Karpas-422 (cell line): ENCODE results near the gene OR8G1. TPM values are rescaled to one million over a fixed set of nuclear protein-coding genes. Genes with fewer than 3 reads are reported as not detected.

ENCODE experiments used
- DNase-seq: peaks from one replicate; pipeline ENCODE4 v3.0.0-alpha.2; 2015
- H2AFZ ChIP-seq: fragments of 200-600 bp; sonication (generic); 2 replicates; pipeline ENCODE4 v1.6.1; 2014; ENCODE audit warnings: antibody characterized with exemption, low read length, mixed read lengths
- H3K27ac ChIP-seq: fragments of 200-600 bp; sonication (generic); 2 replicates; pipeline ENCODE4 v1.5.1; 2014; ENCODE audit warnings: mild to moderate bottlenecking, low read length, moderate library complexity
- H3K27me3 ChIP-seq: fragments of 200-600 bp; sonication (generic); 2 replicates; pipeline ENCODE4 v1.6.1; 2014; ENCODE audit warnings: low read length, mixed read lengths
- H3K36me3 ChIP-seq: fragments of 200-600 bp; sonication (generic); 2 replicates; pipeline ENCODE4 v1.6.1; 2014; ENCODE audit warnings: low read length, mixed read lengths; ENCODE audit not compliant: insufficient read depth
- H3K4me1 ChIP-seq: fragments of 200-600 bp; sonication (generic); 2 replicates; pipeline ENCODE4 v1.6.1; 2014; ENCODE audit warnings: mild to moderate bottlenecking, low read length, mixed read lengths
- H3K4me2 ChIP-seq: fragments of 200-600 bp; sonication (generic); 2 replicates; pipeline ENCODE4 v1.6.1; 2014; ENCODE audit warnings: low read length, low read depth, mild to moderate bottlenecking; ENCODE audit not compliant: poor library complexity, severe bottlenecking
- H3K4me3 ChIP-seq: fragments of 200-600 bp; sonication (generic); 2 replicates; pipeline ENCODE4 v1.5.1; 2014; ENCODE audit warnings: mild to moderate bottlenecking, antibody characterized with exemption, low read length, mixed read lengths
- H3K79me2 ChIP-seq: fragments of 200-600 bp; sonication (generic); 2 replicates; pipeline ENCODE4 v1.6.1; 2014; ENCODE audit warnings: mild to moderate bottlenecking, low read length, mixed read lengths
- H3K9ac ChIP-seq: fragments of 200-600 bp; sonication (generic); 2 replicates; pipeline ENCODE4 v1.6.0; 2014; ENCODE audit warnings: low read length
- H3K9me2 ChIP-seq: fragments of 200-600 bp; sonication (generic), shearing (Covaris generic); replicated peaks from 2 replicates; pipeline ENCODE4 v1.6.0; 2014; ENCODE audit warnings: mild to moderate bottlenecking, low read length, moderate library complexity; ENCODE audit not compliant: insufficient read depth
- H3K9me3 ChIP-seq: fragments of 300-700, 200-600 bp; sonication (generic); 2 replicates; pipeline ENCODE4 v1.6.1; 2014; ENCODE audit warnings: low read length, mixed read lengths
- H4K20me1 ChIP-seq: fragments of 200-600 bp; sonication (generic); 2 replicates; pipeline ENCODE4 v1.6.1; 2014; ENCODE audit warnings: mild to moderate bottlenecking, antibody characterized with exemption, low read length, low read depth; ENCODE audit not compliant: insufficient read depth
- total RNA-seq: library from RNA; depleted of rRNA; stranded (reverse); fragments of >200 nt; shearing (Covaris generic); gene quantifications from 2 replicates; pipeline ENCODE4 v1.2.3, GENCODE V29; 2014; ENCODE audit warnings: low replicate concordance

Gene OR8G1
- total RNA-seq, 1 experiment from 2014 or later = not detected

GRCh38 chr11:124200671-124201070 is 40.2 kb upstream of the OR8G1 start:
- H3K4me2 ChIP-seq = no peak overlapping the region
- no peaks in the 10 kb centered on the region for H3K9me3 ChIP-seq
- H4K20me1 ChIP-seq = no peaks in the 10 kb centered on the region
- no peak overlapping the region for H3K4me3 ChIP-seq
- no peak overlapping the region for H2AFZ ChIP-seq
- H3K79me2 ChIP-seq = no peaks in the 10 kb centered on the region
- DNase-seq = no peak
- H3K27ac ChIP-seq = no peak overlapping the region
- H3K9ac ChIP-seq = no peak overlapping the region
- H3K36me3 ChIP-seq = no peaks in the 10 kb centered on the region
- H3K27me3 ChIP-seq = no peaks in the 10 kb centered on the region
- H3K9me2 ChIP-seq = no peaks in the 10 kb centered on the region
- no peaks in the 10 kb centered on the region for H3K4me1 ChIP-seq

- Histone ChIP-seq H3K27ac (no peak overlapping the region), H3K9me3 (no peaks in the 10 kb centered on the region), H3K9me2 (no peaks in the 10 kb centered on the region), H3K4me3 (no peak overlapping the region), H3K36me3 (no peaks in the 10 kb centered on the region), H3K4me2 (no peak overlapping the region), H3K79me2 (no peaks in the 10 kb centered on the region), H3K4me1 (no peaks in the 10 kb centered on the region), H4K20me1 (no peaks in the 10 kb centered on the region), H3K9ac (no peak overlapping the region), H3K27me3 (no peaks in the 10 kb centered on the region), H2AFZ (no peak overlapping the region)
- DNase-seq = no peak
These were observed 37.9 kb upstream of the OR8G1 start for GRCh38 chr11:124202951-124203350.

DNA sequence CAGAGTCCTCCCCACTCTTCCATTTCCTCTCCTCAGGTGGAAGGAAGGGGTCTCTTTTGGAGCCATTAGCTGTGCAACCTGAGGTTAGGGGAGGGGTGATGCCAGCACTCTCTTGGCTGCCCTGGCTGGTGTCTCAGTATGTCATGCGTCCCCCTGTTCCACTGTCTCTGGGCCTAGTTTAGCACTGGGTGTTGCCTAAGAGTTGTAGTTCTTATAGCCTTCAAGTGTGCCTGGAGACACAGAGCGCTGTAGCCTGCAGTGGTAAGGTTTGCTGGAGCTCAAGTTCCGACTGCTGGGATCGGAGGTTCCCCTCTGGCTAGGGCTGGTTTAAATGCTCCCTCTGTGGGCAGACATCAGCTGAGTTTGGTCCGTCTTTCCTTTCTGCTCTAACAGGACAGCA is 36.9 kb upstream of the OR8G1 start:
- Histone ChIP-seq H2AFZ (no peak overlapping the region), H3K79me2 (no peaks in the 10 kb centered on the region), H3K36me3 (no peaks in the 10 kb centered on the region), H3K4me3 (no peak overlapping the region), H3K9me2 (no peaks in the 10 kb centered on the region), H3K4me2 (no peak overlapping the region), H3K4me1 (no peaks in the 10 kb centered on the region), H3K27me3 (no peaks in the 10 kb centered on the region), H3K9ac (no peak overlapping the region), H3K9me3 (no peaks in the 10 kb centered on the region), H4K20me1 (no peaks in the 10 kb centered on the region), H3K27ac (no peak overlapping the region)
- DNase-seq = no peak

DNA sequence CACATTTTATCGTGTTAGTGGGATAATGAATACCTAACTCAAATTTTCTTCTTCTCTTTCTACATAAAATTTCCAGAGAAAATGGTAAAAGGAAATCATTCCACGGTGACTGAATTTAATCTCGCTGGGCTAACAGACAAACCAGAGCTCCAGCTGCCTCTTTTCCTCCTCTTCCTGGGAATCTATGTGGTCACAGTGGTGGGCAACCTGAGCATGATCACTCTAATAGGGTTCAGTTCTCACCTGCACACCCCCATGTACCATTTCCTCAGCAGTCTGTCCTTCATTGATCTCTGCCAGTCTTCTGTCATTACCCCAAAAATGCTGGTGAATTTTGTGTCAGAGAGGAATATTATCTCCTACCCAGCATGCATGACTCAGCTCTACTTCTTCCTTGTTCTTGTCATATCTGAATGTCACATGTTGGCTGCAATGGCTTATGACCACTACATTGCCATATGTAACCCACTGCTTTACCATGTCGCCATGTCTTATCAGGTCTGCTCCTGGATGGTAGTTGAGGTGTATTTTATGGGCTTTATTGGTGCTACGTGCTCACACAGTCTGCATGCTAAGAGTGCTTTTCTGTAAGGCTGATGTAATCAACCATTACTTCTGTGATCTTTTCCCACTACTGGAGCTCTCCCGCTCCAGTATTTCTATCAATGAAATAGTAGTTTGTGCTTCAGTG is 33.6 kb upstream of the OR8G1 start:
- Histone ChIP-seq H3K9me3 (no peaks in the 10 kb centered on the region), H4K20me1 (no peaks in the 10 kb centered on the region), H3K4me1 (no peaks in the 10 kb centered on the region), H3K36me3 (no peaks in the 10 kb centered on the region), H3K27ac (no peak overlapping the region), H3K79me2 (no peaks in the 10 kb centered on the region), H3K4me2 (no peak overlapping the region), H3K9ac (no peak overlapping the region), H3K9me2 (no peaks in the 10 kb centered on the region), H3K4me3 (no peak overlapping the region), H3K27me3 (no peaks in the 10 kb centered on the region), H2AFZ (no peak overlapping the region)
- DNase-seq = no peak

DNA sequence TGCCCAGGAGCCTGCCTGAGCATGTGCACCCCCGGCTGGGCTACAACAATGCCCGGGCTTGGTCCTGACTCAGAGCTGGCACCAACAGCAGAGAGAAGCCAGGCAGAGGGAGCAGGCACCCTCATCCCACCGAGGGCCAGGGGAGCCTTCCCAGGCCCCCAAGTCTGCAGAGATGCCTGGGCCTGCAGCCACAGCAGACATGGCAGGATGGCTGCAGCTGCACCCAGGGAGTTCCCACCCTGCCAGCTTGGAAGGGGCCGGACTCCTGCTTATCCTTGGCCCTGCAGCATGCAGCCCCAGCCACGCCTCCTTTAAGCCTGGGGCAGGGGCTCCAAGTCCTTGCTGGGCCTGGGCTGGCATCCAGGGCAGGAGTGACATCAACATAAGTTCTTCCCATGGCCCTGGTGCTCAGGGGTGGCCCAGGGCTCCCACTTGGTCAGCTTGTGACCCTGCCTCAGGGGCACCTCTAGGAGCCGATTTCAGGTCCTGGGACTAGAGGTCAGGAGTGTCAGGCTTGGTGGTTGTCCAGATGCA is 31.0 kb upstream of the OR8G1 start:
- no peak overlapping the region for H3K4me2 ChIP-seq
- no peaks in the 10 kb centered on the region for H3K27me3 ChIP-seq
- no peaks in the 10 kb centered on the region for H4K20me1 ChIP-seq
- H3K4me1 ChIP-seq = no peaks in the 10 kb centered on the region
- H3K36me3 ChIP-seq = no peaks in the 10 kb centered on the region
- no peaks in the 10 kb centered on the region for H3K9me3 ChIP-seq
- no peak overlapping the region for H3K4me3 ChIP-seq
- no peak overlapping the region for H3K27ac ChIP-seq
- H3K9me2 ChIP-seq = no peaks in the 10 kb centered on the region
- no peaks in the 10 kb centered on the region for H3K79me2 ChIP-seq
- H2AFZ ChIP-seq = no peak overlapping the region
- DNase-seq = no peak
- no peak overlapping the region for H3K9ac ChIP-seq

GRCh38 chr11:124210421-124210820 is 30.5 kb upstream of the OR8G1 start:
- H3K4me3 ChIP-seq = no peak overlapping the region
- no peaks in the 10 kb centered on the region for H3K79me2 ChIP-seq
- no peak overlapping the region for H3K4me2 ChIP-seq
- H3K9ac ChIP-seq = no peak overlapping the region
- no peaks in the 10 kb centered on the region for H4K20me1 ChIP-seq
- H3K27me3 ChIP-seq = no peaks in the 10 kb centered on the region
- no peak overlapping the region for H2AFZ ChIP-seq
- H3K9me3 ChIP-seq = no peaks in the 10 kb centered on the region
- no peak for DNase-seq
- no peaks in the 10 kb centered on the region for H3K36me3 ChIP-seq
- no peak overlapping the region for H3K27ac ChIP-seq
- no peaks in the 10 kb centered on the region for H3K4me1 ChIP-seq
- H3K9me2 ChIP-seq = no peaks in the 10 kb centered on the region

GRCh38 chr11:124211321-124211720 is 29.6 kb upstream of the OR8G1 start:
- H3K9ac ChIP-seq = no peak overlapping the region

DNA sequence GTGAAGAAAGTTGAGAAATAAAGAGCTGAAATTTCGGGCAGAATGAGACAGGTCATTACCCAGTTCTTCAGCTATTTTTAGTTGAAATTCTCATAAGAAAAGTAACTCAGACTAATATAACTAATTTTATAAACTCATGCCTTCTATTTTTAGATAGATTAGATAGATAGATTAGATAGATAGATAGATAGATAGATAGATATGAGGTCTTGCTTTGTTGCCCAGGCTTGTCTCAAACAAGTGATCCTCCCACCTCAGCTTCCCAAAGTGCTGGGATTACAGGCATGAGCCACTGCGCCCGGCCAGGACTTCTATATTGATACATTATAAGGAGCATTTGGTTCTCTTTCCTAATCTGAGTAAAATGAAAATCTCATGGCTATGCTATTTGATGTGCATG is 26.9 kb upstream of the OR8G1 start:
- no peak for DNase-seq
- Histone ChIP-seq H3K9ac (no peak overlapping the region), H3K79me2 (no peaks in the 10 kb centered on the region), H3K4me1 (no peaks in the 10 kb centered on the region), H3K9me2 (no peaks in the 10 kb centered on the region), H3K9me3 (no peaks in the 10 kb centered on the region), H2AFZ (no peak overlapping the region), H3K27me3 (no peaks in the 10 kb centered on the region), H3K4me3 (no peak overlapping the region), H3K36me3 (no peaks in the 10 kb centered on the region), H4K20me1 (no peaks in the 10 kb centered on the region), H3K4me2 (no peak overlapping the region), H3K27ac (no peak overlapping the region)

More at GRCh38 chr11:124211321-124211720, 29.6 kb upstream of the OR8G1 start:
- Histone ChIP-seq H3K9me2 (no peaks in the 10 kb centered on the region), H3K36me3 (no peaks in the 10 kb centered on the region), H3K4me1 (no peaks in the 10 kb centered on the region), H3K27me3 (no peaks in the 10 kb centered on the region), H3K27ac (no peak overlapping the region), H3K4me3 (no peak overlapping the region), H2AFZ (no peak overlapping the region), H3K79me2 (no peaks in the 10 kb centered on the region), H3K4me2 (no peak overlapping the region), H4K20me1 (no peaks in the 10 kb centered on the region), H3K9me3 (no peaks in the 10 kb centered on the region)
- no peak for DNase-seq
